ENCODE measurements around the gene RPS14.
A peak's percentile ranks its signal among the peaks of the same experiment; 100 is the strongest.
"Not testable (repeated sequence)": the region's sequence is repeated elsewhere in the genome, so short reads cannot be mapped to it uniquely, and the experiment has no call there.

The RPS14 gene

DNA sequence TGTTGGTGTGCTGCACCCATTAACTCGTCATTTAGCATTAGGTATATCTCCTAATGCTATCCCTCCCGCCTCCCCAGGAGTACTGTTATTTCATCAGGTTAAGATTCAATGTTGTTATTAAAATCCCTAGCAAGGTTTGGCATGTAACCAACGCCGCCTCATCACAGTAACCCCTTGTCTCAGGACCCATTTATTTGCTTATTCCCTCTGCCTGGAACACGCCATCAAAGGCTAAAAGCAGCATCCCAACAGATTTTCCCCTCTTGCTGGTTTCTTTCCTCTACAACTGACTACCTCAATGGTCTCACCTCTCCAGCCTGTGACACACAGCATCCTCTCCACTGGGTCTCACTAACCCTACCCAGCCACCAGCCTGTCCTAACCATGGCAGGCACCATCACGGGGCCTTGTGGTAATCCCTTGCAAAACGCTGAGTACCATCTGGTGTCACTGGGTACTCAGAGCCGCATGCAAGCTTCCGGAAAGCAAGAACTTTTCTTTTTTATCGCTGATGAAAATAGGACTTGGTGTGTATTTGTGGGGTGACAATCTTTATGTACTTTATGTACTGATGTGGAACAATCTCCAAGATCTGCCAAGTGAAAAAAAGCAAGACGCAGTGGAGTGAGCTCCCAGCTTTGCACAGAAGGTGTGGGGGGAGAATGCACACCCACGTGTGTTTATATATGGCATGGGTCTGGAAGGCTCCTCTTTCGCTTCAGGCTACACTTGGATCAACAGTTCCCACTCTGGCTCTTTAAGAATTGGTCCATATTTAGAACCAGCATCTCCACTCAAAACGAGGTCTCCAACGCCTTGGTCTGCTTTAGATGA lies 6.1 kb downstream of the RPS14 start:
- DNase-seq: no peak

DNA sequence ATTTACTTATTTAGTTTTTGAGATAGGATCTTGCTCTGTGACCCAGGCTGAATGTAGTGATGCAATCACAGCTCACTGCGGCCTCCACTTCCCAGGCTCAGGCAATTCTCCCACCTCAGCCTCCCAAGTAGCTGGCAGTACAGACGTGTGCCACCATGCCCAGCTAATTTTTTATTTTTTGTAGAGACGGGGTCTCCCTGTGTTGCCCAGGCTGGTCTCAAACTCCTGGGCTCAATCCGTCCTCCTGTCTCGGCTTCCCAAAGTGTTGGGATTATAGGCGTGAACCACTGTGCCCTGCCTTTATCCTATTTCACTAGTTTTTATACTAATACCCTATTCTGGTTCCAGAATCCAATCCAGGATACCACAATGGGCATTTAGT lies 6.8 kb downstream of the RPS14 start:
- DNase-seq: no peak

DNA sequence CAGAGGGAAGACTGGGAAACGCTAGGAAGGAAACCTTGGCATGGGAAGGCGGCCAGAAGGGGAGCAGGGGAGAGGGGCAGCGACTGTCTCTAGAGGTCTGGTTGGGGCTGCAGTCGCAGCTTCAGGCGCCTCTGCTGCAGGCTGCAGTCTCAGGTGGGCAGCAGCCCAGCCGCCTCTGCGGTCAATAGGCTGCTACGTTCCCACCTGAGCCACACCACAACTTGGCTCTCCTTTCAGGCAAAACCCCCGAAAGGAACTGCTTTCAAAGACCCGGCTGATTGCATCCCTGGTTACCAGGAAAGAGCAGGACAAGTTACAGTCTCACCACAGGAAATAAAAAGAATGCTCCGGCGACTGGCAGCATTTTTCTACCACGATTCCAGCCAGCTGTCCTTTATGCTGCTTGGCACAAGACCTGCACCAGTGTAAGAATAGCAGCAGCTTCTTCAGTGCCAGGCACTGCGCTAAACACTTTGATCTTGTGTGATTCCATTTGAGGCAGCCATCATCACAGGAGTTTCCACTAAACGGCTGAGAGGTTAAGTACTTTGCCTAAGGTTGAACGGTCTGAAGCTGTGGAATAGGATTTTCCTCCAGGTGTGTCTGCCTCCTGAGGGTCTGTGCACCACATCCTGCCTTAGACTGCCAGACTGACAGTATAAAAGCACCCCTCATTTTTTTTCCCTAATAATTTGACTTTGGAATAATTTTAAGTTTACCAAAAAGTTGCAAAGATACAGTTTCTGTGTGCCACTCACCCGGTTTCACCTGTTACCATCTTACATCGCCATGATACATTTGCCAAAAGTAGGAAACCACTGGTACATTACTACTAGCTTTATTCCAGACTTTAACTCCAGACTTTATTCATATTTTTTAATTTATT lies 7.5 kb downstream of the RPS14 start:
- DNase-seq: no peak

DNA sequence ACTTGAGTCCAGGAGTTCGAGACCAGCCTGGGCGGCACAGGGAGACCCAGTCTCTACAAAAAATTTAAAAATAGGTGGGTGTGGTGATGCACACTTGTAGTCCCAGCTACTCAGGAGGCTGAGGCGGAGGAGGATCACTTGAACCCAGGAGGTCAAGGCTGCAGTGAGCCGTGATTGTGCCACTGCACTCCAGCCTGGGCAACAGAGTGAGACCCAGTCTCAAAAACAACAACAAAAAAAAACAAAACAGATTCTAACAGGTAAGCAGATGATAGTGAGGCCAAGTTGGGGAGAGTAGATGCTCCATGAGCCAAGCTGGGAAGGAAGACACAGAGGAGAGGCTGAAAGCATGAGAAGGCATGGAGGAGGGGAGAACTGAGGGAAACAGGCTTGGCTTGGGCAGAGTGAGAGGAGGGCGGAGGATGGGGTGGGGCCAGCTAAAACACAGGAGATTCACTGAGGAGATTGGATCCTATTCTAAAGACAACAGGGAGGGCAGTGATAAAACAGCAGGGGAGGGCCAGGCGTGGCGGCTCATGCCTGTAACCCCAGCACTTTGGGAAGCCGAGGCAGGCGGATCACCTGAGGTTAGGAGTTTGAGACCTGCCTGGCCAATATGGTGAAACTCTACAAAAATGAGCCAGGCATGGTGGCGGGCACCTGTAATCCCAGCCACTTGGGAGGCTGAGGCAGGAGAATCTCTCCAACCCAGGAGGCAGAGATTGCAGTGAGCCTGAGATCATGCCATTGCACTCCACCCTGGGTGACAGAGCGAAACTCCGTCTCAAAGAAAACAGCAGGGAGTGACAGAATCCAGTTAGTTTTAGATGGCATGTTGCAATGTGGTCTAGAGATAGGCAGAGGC lies 8.4 kb downstream of the RPS14 start:
- DNase-seq: no peak

DNA sequence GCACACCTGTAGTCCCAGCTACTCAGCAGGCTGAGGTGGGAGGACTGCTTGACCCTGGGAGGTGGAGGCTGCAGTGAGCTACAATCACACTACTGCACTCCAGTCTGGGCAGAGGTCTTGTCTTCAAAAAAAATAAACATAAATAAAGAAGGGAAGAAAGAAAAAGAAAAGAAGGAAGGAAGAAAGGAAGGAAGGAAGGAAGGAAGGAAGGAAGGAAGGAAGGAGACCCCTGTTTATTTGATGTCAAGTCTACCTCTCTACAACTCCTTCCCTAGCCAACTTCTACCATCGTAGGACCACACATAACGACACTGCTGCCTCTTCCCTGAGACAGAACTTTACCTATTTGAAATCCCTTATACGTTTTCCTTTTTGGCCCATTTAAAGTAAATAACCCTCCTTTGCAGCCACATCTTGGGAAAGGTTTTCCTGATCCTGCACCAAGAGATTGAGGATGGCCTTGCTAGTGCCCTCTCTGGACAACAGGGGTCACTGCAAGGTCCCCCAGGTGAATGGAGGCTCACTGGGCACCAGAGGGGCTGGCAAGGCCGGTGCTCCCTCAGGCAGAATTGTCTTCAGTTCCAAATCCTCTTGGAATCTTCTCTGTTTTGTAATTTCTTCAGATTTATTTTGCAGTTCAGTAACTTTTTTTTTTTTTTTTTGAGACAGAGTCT lies 10.5 kb downstream of the RPS14 start:
- DNase-seq: no peak

DNA sequence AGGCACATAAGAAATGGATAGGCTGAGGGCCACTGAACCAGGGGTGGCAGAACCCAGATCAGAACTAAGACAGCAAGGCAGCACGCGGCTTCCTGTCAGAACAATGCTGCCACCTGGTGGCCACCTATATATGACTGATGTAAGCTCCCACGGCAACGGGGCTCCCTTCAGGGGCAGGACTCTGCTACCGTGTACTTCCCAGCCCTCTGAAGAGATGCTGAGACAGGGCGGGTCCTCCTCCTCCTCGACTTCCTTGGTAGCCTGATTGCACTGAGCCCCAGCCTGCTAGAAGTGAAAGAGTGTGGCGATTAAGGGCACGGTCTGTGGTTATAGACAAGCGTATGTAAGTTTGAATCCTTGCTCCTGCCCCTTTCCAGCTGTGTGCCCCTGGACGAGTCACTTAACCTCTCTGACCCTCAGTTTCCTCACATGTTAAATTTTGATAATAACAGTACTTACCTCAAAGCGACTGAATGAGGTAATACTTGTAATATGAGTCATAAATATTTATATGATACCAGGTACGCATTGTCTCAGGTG lies 13.3 kb downstream of the RPS14 start:
- peak; percentile 91 to 93 for DNase-seq

DNA sequence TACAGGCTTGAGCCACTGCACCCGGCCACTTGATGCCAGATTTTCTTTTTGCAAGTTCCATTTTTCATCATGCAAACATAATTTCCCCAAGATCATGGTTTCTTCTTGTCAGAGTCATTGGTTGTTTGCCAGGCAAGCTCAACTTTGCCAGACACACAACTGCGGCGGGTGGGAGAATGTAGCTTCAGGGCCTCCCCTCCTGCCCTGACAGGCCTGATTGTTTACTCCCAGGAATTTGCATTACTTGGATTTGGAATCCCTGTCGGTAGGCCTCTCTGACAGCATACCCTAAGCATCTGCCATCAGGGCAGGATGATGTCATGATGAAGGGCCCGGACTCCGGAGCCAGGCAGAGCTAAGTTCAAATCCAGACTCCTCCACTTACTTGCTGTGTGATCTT lies 15.1 kb downstream of the RPS14 start:
- no peak for DNase-seq

DNA sequence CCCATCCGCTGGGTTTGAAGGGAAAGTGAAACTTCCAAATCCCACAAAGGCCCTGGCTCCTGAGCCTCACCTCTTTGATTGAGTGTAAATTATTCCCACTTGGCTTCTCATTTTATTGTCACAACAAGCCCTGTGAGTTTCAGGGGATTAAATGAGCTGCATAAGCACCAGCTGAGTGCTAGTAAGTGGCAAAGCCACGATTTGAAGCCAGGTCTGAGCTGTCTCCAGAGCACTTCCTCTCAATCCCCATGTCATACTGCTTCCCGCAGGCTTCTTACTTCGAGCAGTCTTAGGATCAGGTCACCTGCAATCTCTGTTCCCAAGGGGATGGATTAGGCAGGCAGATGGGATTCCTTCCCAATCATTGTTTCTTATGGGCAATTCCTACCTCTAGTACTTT lies 18.0 kb downstream of the RPS14 start:
- no peak for DNase-seq

DNA sequence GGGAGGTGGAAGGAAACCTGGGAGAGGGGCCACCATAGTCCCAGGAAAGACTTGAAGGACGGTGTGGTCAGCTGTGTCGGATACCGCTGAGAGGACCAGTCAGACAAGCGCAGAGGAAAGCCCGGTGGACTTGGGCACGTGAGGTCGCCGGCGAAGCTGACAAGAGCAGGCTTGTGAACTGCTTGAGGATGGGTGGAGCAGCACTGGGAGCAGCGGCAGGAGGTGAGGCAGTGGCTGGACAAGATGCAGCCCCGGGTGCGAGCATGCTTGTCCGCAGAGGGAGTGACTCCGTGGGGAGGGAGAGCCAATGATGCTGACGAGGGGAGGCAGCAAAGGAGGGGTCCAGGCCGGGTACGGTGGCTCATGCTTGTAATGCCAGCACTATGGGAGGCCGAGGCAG lies 18.5 kb downstream of the RPS14 start:
- DNase-seq: no peak

DNA sequence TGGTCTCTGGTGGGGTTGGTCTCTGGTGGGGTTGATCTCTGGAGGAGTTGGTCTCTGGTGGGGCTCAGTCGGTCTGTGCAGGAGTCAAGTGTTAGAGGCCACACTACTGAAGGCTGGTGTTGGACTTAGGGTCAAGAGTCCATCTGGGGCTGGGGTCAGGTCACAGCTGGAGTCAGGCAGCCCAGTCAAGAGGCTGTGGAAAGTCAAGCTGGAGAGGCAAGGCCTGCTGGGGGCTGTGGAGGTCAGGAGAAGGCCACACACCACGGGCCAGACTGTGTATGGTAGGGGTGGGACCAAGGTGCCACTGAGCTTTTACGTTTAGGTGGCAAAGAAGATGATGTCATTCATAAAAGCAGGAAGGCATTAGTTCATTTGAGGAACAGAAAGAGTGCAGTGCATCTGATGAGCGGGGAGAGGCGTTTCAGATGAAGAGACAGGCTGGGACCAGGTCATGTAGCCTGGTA lies 20.1 kb downstream of the RPS14 start:
- DNase-seq: no peak

DNA sequence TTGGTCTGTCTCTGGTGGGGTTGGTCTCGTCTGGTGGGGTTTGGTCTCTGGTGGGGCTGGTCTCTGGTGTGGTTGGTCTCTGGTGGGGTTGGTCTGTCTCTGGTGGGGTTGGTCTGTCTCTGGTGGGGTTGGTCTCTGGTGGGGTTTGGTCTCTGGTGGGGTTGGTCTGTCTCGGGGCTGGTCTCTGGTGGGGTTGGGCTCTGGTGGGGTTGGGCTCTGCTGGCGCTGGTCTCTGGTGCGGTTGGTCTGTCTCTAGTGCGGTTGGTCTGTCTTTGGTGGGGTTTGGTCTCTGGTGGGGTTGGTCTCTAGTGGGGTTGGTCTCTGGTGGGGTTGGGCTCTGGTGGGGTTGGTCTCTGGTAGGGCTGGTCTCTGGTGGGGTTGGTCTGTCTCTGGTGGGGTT lies 20.6 kb downstream of the RPS14 start:
- no peak for DNase-seq

DNA sequence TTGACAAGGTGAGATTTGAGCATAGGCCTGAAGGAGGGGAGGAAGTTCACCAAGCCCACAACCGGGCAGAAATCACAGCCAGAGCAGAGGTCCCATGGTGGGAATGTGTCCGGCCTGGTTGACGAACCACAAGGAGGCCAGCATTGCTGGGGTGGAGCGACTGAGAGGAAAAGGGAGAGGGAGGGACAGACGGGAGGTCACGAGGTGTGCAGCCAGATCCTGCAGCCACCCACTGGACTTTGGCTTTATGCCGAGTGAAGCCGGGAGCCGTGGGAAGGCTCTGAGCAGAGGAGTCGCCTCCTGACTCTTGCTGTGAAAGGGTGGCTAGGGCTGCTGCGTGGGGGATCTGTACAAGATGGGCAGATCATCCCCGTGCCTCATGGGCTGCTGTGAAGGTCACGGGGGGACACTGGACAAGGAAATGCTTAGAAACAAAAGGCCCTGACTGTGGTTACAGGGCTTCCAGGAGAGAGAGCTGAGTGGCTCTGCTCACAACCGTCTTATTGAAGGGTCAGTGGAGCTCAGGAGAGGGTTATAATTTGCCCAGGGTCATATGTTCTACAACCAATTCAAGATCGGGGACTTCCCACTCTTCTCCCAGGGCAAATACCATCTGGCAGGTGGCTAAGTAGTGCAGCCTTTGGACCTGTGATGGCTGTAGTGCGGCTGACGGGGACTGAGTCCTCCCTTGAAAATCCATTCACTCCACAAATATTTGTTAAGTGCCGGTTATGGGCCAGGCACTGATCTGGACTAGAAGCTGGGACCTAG lies 21.2 kb downstream of the RPS14 start:
- DNase-seq: no peak

DNA sequence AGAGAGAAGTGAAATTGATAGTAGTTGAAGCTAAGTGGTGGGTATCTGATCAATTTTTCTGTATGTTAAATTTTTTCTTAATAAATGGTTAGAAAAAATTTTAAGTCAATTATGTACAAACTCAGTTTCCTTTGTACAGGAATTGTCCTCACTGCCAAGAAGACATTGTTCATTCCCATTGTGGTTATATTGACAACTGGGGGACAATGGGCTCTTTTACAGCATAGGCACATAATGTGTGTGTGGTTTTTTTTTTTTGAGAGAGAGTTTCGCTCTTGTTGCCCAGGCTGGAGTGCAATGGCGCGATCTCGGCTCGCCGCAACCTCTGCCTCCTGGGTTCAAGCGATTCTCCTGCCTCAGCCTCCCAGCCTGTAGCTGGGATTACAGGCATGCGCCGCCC lies 23.4 kb downstream of the RPS14 start:
- DNase-seq: not testable (repeated sequence)

DNA sequence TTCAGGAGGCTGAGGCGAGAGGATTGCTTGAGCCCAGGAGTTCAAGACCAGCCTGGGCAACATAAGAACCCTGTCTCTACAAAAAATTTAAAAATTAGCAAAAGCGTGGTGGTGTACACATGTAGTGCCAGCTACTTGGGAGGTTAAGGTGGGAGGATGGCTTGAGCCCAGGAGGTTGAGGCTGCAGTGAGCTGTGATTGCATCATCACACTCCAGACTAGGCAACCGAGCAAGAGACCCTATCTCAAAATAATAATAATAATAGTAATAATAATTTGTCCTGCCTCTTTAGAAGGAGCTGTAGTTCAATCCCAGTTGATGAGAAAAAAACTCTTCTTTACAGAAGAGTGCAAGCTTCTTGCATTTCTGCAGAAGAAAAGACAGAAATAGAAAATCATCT lies 26.8 kb downstream of the RPS14 start:
- DNase-seq: no peak

DNA sequence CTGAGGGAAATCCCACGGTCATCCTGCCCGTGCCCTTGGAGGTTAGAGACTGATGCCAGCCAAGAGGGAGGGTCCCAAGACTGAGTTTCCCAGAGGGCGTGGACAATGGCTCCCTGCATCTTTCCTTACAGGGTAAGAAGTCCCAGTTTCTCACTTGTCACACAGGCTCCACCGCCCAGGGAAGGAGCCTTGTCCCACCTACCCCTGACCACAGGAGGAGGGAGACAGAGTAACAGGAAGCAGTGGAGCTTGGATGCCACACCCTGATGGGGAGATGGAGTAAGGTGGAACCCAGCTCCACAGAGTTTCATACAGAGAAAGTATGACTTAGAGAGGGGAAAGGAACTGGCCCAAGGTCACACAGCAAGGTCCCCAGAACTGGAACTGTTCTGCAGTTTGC lies 27.5 kb downstream of the RPS14 start:
- DNase-seq: no peak

DNA sequence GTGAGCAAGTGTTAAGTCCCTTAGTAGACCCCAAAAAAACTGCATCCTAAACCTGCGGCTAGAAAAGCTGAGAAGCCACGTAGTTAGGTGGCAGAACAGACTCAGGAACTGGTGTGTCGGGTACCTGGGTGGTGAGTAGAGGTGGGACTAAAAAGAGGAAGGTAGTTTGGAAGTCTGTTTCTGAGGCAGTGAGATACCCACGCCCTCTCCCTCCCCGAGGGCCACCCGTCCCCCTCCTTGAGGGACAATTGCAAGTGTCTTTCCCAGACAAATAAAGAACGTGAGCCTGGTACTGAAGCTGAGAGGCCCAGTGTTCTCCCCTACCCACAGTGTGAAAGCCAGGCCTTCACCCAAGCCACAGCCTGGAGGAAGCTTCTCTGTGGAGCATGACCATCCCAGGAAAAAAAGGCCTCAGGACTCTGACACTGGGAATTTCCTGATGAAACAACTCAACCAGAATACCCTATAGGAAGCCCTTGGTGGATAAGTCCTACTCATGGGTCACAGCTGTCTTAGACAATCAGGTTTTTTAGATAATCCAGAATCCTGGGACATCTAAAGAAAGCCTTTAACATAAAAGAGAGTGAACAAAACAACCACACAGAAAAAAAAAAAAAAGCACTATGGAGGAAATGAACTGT lies 29.8 kb downstream of the RPS14 start:
- no peak for DNase-seq

DNA sequence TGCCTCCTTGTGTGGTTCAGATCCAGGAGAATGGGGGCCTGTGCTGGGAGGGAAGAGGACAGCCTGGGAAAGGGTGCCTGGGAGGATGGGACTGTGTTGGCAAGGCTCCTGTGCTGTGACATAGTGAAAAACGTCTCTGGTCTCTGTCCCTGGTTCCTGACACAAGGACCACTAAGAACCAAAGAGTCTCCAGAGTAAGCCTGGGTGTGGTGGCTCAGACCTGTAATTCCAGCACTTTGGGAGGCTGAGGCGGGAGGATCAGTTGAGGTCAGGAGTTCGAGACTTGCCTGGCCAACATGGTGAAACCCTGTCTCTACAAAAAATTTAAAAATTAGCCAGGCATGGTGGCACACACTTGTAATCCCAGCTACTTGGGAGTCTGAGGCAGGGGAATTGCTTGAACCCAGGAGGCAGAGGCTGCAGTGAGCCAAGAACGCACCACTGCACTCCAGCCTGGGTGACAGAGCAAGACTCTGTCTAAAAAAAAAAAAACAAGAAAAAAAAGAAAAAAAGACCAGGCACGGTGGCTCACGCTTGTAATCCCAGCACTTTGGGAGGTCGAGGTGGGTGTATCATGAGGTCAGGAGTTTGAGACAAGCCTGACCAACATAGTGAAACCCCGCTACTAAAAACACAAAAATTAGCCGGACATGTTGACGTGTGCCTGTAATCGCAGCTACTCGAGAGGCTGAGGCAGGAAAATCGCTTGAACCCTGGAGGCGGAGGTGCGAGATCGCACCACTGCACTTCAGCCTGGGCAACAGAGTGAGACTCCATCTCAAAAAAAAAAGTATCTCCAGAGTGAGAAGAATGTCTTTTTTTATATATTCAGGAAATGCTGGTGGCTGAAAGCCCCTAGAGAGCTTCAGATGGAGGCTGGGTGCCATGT lies 35.4 kb downstream of the RPS14 start:
- DNase-seq: not testable (repeated sequence)

DNA sequence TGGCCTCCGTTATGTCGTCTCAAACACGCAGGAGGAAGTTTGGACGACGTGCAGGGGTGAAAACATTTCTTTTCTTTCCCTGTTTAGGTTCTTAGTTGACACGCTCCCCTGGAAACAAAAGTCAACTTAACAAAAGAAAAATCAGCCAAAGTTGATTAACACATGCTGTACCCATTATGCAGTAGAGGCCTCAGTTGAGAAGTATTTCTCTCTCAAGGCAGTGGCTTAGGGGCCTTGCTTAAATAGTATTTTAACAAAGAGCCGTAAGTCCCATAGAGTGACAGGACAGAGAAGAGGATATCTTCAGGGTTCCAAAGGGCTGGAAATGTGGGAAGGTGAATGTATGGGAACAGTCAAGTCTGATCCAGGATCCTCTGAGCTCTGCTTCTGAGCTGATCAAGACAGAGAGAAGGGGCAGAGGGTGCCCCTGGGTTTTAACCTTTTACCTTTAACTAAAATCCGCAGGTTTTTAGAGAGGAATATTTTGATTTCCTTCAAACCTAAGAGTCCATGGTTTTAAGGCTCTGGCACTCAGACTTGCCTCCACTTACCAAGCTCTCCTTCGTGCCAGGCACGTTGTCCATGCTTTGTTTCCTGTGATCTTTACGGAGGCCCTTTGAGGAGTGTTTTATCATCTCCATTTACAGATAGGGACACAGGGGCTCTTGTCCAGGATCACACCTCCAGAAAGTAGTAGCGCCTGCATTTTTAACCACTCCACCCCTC lies 36.2 kb downstream of the RPS14 start:
- no peak for DNase-seq
